H1 (cell line): Measurements from ENCODE around the gene ADAMTS15. TPM values are rescaled to one million over a fixed set of nuclear protein-coding genes. Genes with fewer than 3 reads are reported as not detected.

Experiments
- CTCF ChIA-PET: fragments of 300-600 bp; sonication (Branson Sonifier 250); formaldehyde crosslinking; loops from one replicate; lab custom pipeline; 2021; ENCODE audit not compliant: partially characterized antibody; lab: Charles Lee
- POLR2A ChIA-PET: fragments of 300-600 bp; sonication (Branson Sonifier 250); formaldehyde crosslinking; loops from one replicate; lab custom pipeline; 2021; ENCODE audit warnings: inconsistent platforms; ENCODE audit not compliant: partially characterized antibody; lab: Charles Lee
- DNase-seq, 2 experiments: peaks; one replicate each; pipeline versions ENCODE4 v3.0.0 to v3.0.0-alpha.2; 2010 to 2022; ENCODE audit warnings: low spot score in 2 of 2, low read depth in 1 of 2, mixed read lengths in 1 of 2
- FAIRE-seq: peaks from 2 replicates; lab custom pipeline; 2011; peaks lifted over from hg19 to GRCh38; lab: Jason Lieb, UNC
- H2AFZ ChIP-seq: 2 replicates; pipeline ENCODE4 v1.8.1; 2012; ENCODE audit warnings: low read length, inconsistent platforms
- H2AK5ac ChIP-seq: 2 replicates; pipeline ENCODE4 v1.6.1; 2013; ENCODE audit warnings: low read depth, low read length
- H2BK120ac ChIP-seq: replicated peaks from 2 replicates; pipeline ENCODE3; 2013; ENCODE audit warnings: low read depth, low read length, inconsistent platforms
- H2BK12ac ChIP-seq: 2 replicates; pipeline ENCODE4 v1.6.1; 2013; ENCODE audit warnings: low read depth, low read length
- H2BK15ac ChIP-seq: 2 replicates; pipeline ENCODE4 v1.6.1; 2013; ENCODE audit warnings: low read length
- H2BK20ac ChIP-seq: 2 replicates; pipeline ENCODE4 v1.6.1; 2013; ENCODE audit warnings: low read length
- H2BK5ac ChIP-seq: 2 replicates; pipeline ENCODE4 v1.6.1; 2013; ENCODE audit warnings: low read depth, low read length
- H3K14ac ChIP-seq: 2 replicates; pipeline ENCODE4 v1.6.1; 2013; ENCODE audit warnings: inconsistent platforms; ENCODE audit not compliant: insufficient read length
- H3K18ac ChIP-seq: 2 replicates; pipeline ENCODE4 v1.6.1; 2013; ENCODE audit warnings: low read length; ENCODE audit errors: extremely low read depth
- H3K23ac ChIP-seq: 2 replicates; pipeline ENCODE4 v1.6.1; 2013; ENCODE audit warnings: inconsistent platforms; ENCODE audit not compliant: insufficient read length
- H3K23me2 ChIP-seq: 2 replicates; pipeline ENCODE4 v1.6.1; 2013; ENCODE audit warnings: low read depth, low read length
- H3K27ac ChIP-seq: 2 replicates; pipeline ENCODE4 v1.6.1; 2011; ENCODE audit warnings: low read depth, low read length, inconsistent platforms
- H3K27me3 ChIP-seq, 4 experiments: replicated peaks in 1 of 4; 1 replicate in 1 of 4; 2 replicates in 3 of 4; pipeline versions ENCODE4 v1.6.1 to v1.8.1; 2011 to 2013; ENCODE audit warnings: low read length in 3 of 4, mild to moderate bottlenecking in 3 of 4, inconsistent platforms in 2 of 4, mixed read lengths in 2 of 4, moderate library complexity in 1 of 4; ENCODE audit not compliant: control insufficient read depth in 3 of 4, insufficient read depth in 3 of 4; ENCODE audit errors: extremely low read depth in 1 of 4
- H3K36me3 ChIP-seq, 4 experiments: 2 replicates each; pipeline versions ENCODE4 v1.6.1 to v1.8.1; 2011 to 2013; ENCODE audit warnings: mild to moderate bottlenecking in 4 of 4, low read length in 3 of 4, moderate library complexity in 2 of 4, control low read depth in 1 of 4, inconsistent platforms in 1 of 4; ENCODE audit not compliant: insufficient read depth in 4 of 4, control insufficient read depth in 2 of 4
- H3K4ac ChIP-seq: replicated peaks from 2 replicates; pipeline ENCODE3; 2013; ENCODE audit warnings: low read length, low read depth, mixed read lengths, inconsistent platforms; ENCODE audit not compliant: insufficient read length
- H3K4me1 ChIP-seq, 4 experiments: replicated peaks in 1 of 4; 1 replicate in 1 of 4; 2 replicates in 3 of 4; pipeline versions ENCODE4 v1.6.1 to v1.8.1; 2011 to 2013; ENCODE audit warnings: low read length in 3 of 4, inconsistent platforms in 2 of 4, mixed read lengths in 1 of 4; ENCODE audit not compliant: insufficient read depth in 4 of 4, control insufficient read depth in 3 of 4
- H3K4me2 ChIP-seq, 2 experiments: 2 replicates each; pipeline versions ENCODE4 v1.6.1 to v1.8.1; 2011 to 2013; ENCODE audit warnings: low read depth in 2 of 2, low read length in 2 of 2, control low read depth in 1 of 2, inconsistent platforms in 1 of 2, mild to moderate bottlenecking in 1 of 2; ENCODE audit not compliant: insufficient read depth in 1 of 2
- H3K4me3 ChIP-seq, 4 experiments: fragments of 200-600, 300-600 bp in 1 of 4; sonication (generic), shearing (Covaris generic), sonication (Bioruptor Twin) in 1 of 4; 2 replicates each; pipeline versions ENCODE4 v1.5.1 to v1.8.1; 2011 to 2016; ENCODE audit warnings: low read length in 4 of 4, low read depth in 3 of 4, control low read depth in 2 of 4, inconsistent platforms in 2 of 4, mild to moderate bottlenecking in 2 of 4, mixed read lengths in 1 of 4, moderate library complexity in 1 of 4; ENCODE audit not compliant: insufficient read depth in 2 of 4; ENCODE audit errors: extremely low read depth in 1 of 4
- H3K56ac ChIP-seq: replicated peaks from 2 replicates; pipeline ENCODE3; 2013; ENCODE audit warnings: low read depth, mild to moderate bottlenecking, mixed read lengths, low read length, inconsistent platforms; ENCODE audit not compliant: insufficient read length
- H3K79me1 ChIP-seq: 2 replicates; pipeline ENCODE4 v1.6.1; 2013; ENCODE audit warnings: low read depth, low read length, control low read depth
- H3K79me2 ChIP-seq, 2 experiments: 2 replicates each; pipeline versions ENCODE4 v1.6.1 to v1.8.1; 2012 to 2013; ENCODE audit warnings: low read length in 2 of 2, mild to moderate bottlenecking in 2 of 2, inconsistent platforms in 1 of 2; ENCODE audit not compliant: insufficient read depth in 2 of 2, control insufficient read depth in 1 of 2
- H3K9ac ChIP-seq, 4 experiments: replicated peaks in 1 of 4; 1 replicate in 1 of 4; 2 replicates in 3 of 4; pipeline versions ENCODE4 v1.6.1 to v1.8.1; 2011 to 2013; ENCODE audit warnings: low read depth in 3 of 4, low read length in 3 of 4, control low read depth in 2 of 4, mild to moderate bottlenecking in 2 of 4, moderate library complexity in 2 of 4, inconsistent platforms in 1 of 4; ENCODE audit errors: extremely low read depth in 1 of 4
- H3K9me3 ChIP-seq, 2 experiments: 2 replicates each; pipeline versions ENCODE4 v1.6.1 to v1.8.1; 2012 to 2013; ENCODE audit warnings: mild to moderate bottlenecking in 2 of 2, moderate library complexity in 2 of 2, control low read depth in 1 of 2, inconsistent platforms in 1 of 2, low read depth in 1 of 2, low read length in 1 of 2, mixed read lengths in 1 of 2; ENCODE audit not compliant: insufficient read depth in 2 of 2
- H4K20me1 ChIP-seq, 2 experiments: replicated peaks in 1 of 2; 2 replicates each; pipeline versions ENCODE3 to v1.8.1; 2011 to 2013; ENCODE audit warnings: inconsistent platforms in 2 of 2, low read length in 2 of 2, mild to moderate bottlenecking in 1 of 2; ENCODE audit not compliant: insufficient read depth in 2 of 2, control insufficient read depth in 1 of 2
- H4K5ac ChIP-seq: 2 replicates; pipeline ENCODE4 v1.6.1; 2013; ENCODE audit warnings: low read length, low read depth, mixed read lengths, inconsistent platforms; ENCODE audit not compliant: insufficient read length
- H4K8ac ChIP-seq: 2 replicates; pipeline ENCODE4 v1.8.0; 2013; ENCODE audit warnings: mild to moderate bottlenecking, moderate library complexity, low read length, inconsistent platforms; ENCODE audit not compliant: insufficient read depth; ENCODE audit errors: extremely low read depth
- H4K91ac ChIP-seq: replicated peaks from 2 replicates; pipeline ENCODE3; 2013; ENCODE audit warnings: low read length, mixed read lengths, inconsistent platforms; ENCODE audit not compliant: insufficient read length
- BCL11A ChIP-seq, 2 experiments: IDR thresholded peaks; one replicate each; pipeline ENCODE4 v1.6.1; 2011; ENCODE audit warnings: low read depth in 2 of 2, low read length in 2 of 2, mild to moderate bottlenecking in 2 of 2
- CBX8 ChIP-seq: fragments of 300-800, 300-1000 bp; sonication (generic); IDR thresholded peaks from 2 replicates; pipeline ENCODE4 v1.7.1; 2016; ENCODE audit warnings: low read depth, low read length, borderline replicate concordance
- GTF2F1 ChIP-seq: IDR thresholded peaks from 2 replicates; pipeline ENCODE4 v1.6.1; 2012; ENCODE audit warnings: low read depth, low read length, improper control_type of control experiment, borderline replicate concordance
- RFX5 ChIP-seq: IDR thresholded peaks from 2 replicates; pipeline ENCODE4 v1.6.1; 2011; ENCODE audit warnings: low read depth, low read length, improper control_type of control experiment, borderline replicate concordance
- SP4 ChIP-seq: IDR thresholded peaks from 2 replicates; pipeline ENCODE4 v1.6.1; 2012; ENCODE audit warnings: low read length, inconsistent platforms
- TCF12 ChIP-seq: IDR thresholded peaks from 2 replicates; pipeline ENCODE4 v1.6.1; 2011; ENCODE audit warnings: low read depth, mild to moderate bottlenecking, low read length
- TEAD4 ChIP-seq: IDR thresholded peaks from 2 replicates; pipeline ENCODE4 v1.6.1; 2012; ENCODE audit warnings: low read depth, low read length, inconsistent platforms, mixed read lengths
- ZNF274 ChIP-seq: IDR thresholded peaks from 2 replicates; pipeline ENCODE4 v1.7.0; 2012; ENCODE audit warnings: low read length, borderline replicate concordance; ENCODE audit errors: extremely low read depth
- WGBS, 2 experiments: shearing (Covaris generic) in 1 of 2; methylation state at CpG; one replicate each; pipeline versions ENCODE4 v1.1.6 to v1.1.7; 2013 to 2015; ENCODE audit warnings: low lambda C conversion rate in 2 of 2, mixed read lengths in 2 of 2, inconsistent platforms in 1 of 2, low coverage in 1 of 2, missing lambda C conversion rate in 1 of 2; ENCODE audit not compliant: insufficient replicate concordance in 2 of 2, insufficient coverage in 1 of 2, insufficient read length in 1 of 2; ENCODE audit errors: extremely low coverage in 1 of 2, missing lambda C conversion rate in 1 of 2; 5-methylcytosine and 5-hydroxymethylcytosine counted together
- polyA plus RNA-seq, 7 experiments: library from polyadenylated mRNA; depleted of rRNA in 3 of 7; stranded (reverse) in 5 of 7; unstranded in 2 of 7; fragments of >200 nt in 5 of 7; fragments of 200-250 nt in 2 of 7; gene quantifications; 1 replicate in 5 of 7; 2 replicates in 1 of 7; 4 replicates in 1 of 7; pipeline versions ENCODE4 v1.2.1 to v1.2.3, GENCODE V29; 2011 to 2013; ENCODE audit warnings: missing spikeins in 2 of 7, mixed read lengths in 2 of 7
- total RNA-seq: library from RNA; stranded (reverse); fragmentation: NEBNext Ultra II Directional; extraction: Animal tissue kit (Norgen Biotek cat#: 25700); gene quantifications from 2 replicates; pipeline ENCODE4 v1.2.1, GENCODE V29; 2021
- TF ChIP-seq, protein P1 (sequence below): IDR thresholded peaks from 2 replicates; pipeline ENCODE4 v1.6.1; 2011; ENCODE audit warnings: low read length, improper control_type of control experiment
- TF ChIP-seq, protein P2 (sequence below): IDR thresholded peaks from 2 replicates; pipeline ENCODE4 v1.6.1; 2011; ENCODE audit warnings: low read depth, mild to moderate bottlenecking, low read length; ENCODE audit not compliant: insufficient read depth

The ADAMTS15 gene
- total and polyA plus RNA-seq, 2 of the 8 experiments (the other 6 are each of a cell fraction or from before 2014, with no cell fraction given): 1.7 to 4.7 TPM

DNA sequence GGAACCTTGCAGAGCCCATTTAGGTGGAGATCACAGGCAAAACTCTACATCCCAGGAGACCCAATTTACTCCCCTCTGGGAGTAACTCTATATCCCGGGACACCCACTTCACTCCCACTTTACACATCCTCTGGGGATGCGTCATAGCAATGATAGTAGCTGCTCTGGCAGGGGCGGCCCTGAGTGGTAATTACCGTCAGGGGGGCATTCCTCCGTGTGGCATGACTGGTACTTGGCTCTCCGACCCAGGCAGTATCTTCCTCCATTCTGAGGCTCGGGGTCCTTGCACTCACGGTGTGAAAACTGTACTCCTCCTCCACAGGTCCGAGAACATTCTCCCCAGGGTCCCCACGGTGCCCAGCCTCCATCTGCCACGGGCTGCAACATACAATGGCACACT is 37.2 kb upstream of the ADAMTS15 start:
- DNase-seq (no peak), FAIRE-seq (no peak)
- no peak overlapping the region for H3K4me2 ChIP-seq
- H3K79me2 ChIP-seq: no peaks in the 10 kb centered on the region
- no peak overlapping the region for H2BK20ac ChIP-seq
- WGBS, 2 experiments: 92% methylated on average over 11 of the region's 11 CpGs; no CpG with 5 or more reads in 1 of the 2 experiments
- no peak overlapping the region for H3K56ac ChIP-seq
- no peaks in the 10 kb centered on the region for H3K9me3 ChIP-seq
- no peaks in the 10 kb centered on the region for H3K79me1 ChIP-seq
- ChIA-PET POLR2A (no interaction called here), CTCF (no interaction called here)
- no peak overlapping the region for H2BK120ac ChIP-seq
- H2BK12ac ChIP-seq: no peak overlapping the region
- H2AK5ac ChIP-seq: no peak overlapping the region
- no peak overlapping the region for H4K8ac ChIP-seq
- H3K4me1 ChIP-seq: no peaks in the 10 kb centered on the region; a peak in 1 of 7 replicates
- no peak overlapping the region for H3K27ac ChIP-seq
- no peaks in the 10 kb centered on the region for H4K20me1 ChIP-seq
- no peak overlapping the region for H2AFZ ChIP-seq
- no peak overlapping the region for H2BK15ac ChIP-seq
- H3K27me3 ChIP-seq: no peaks in the 10 kb centered on the region
- H4K5ac ChIP-seq: no peak overlapping the region
- H3K9ac ChIP-seq: no peak overlapping the region
- no peaks in the 10 kb centered on the region for H3K23me2 ChIP-seq
- H3K36me3 ChIP-seq: 0 out of 8 replicates have a peak, but pooled peaks cover 0 to 2% (median 1%) of the 10 kb centered on the region in 4 experiments
- H2BK5ac ChIP-seq: no peak overlapping the region
- H3K14ac ChIP-seq: no peak overlapping the region
- no peak overlapping the region for H3K18ac ChIP-seq
- H3K4ac ChIP-seq: no peak overlapping the region
- H4K91ac ChIP-seq: peak overlapping the region; percentile 32
- no peak overlapping the region for H3K23ac ChIP-seq
- H3K4me3 ChIP-seq: no peak overlapping the region
- no peak for TF ChIP-seq TCF12
- no peak for TF ChIP-seq RFX5
- TF ChIP-seq ZNF274: no peak
- TF ChIP-seq, protein P1, sequence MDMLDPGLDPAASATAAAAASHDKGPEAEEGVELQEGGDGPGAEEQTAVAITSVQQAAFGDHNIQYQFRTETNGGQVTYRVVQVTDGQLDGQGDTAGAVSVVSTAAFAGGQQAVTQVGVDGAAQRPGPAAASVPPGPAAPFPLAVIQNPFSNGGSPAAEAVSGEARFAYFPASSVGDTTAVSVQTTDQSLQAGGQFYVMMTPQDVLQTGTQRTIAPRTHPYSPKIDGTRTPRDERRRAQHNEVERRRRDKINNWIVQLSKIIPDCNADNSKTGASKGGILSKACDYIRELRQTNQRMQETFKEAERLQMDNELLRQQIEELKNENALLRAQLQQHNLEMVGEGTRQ: no peak
- TF ChIP-seq GTF2F1: no peak
- no peak for TF ChIP-seq SP4
- no peak for TF ChIP-seq CBX8
- TF ChIP-seq TEAD4: no peak
- no peak for TF ChIP-seq BCL11A (IDR thresholded peaks at IDR 0.05; ENCODE audit: low read depth in 2 of 2, low read length in 2 of 2)
- TF ChIP-seq, protein P2, sequence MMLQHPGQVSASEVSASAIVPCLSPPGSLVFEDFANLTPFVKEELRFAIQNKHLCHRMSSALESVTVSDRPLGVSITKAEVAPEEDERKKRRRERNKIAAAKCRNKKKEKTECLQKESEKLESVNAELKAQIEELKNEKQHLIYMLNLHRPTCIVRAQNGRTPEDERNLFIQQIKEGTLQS: no peak
